GM04504 (cell line): ENCODE data around the gene SEL1L3.
"Not testable (repeated sequence)": the region's sequence is repeated elsewhere in the genome, so short reads cannot be mapped to it uniquely, and the experiment has no call there.

ENCODE experiments used
- DNase-seq: peaks from one replicate; pipeline ENCODE4 v3.0.0-alpha.2; 2012; ENCODE audit warnings: low read depth

SEL1L3 gene

GRCh38 chr4:25862411-25863346 is at the start of gene SEL1L3:
Gene SEL1L3, minus strand, starts transcription at chr4:25862988. Its CDS starts 152 bp downstream, at chr4:25862836.
- no peak for DNase-seq

DNA sequence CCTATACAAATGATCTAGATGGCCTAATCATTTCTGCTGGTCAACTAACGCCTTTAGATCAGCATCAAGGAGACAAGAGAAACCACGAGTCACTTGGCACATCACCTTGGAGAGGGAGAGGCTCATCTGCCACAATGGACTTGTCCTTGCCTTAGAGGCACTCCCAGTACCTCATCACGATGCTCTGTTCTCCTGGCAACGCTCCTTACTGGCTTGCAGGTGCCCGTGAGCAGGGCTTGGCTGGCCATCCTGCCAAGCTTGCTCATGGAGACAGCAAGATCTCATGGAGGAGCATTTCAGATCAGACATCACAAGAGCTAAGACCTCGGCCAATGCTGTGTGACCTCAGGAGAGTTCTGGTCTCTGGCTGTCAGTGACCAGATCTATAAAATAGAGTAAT is 48.6 kb upstream of the SEL1L3 start:
- no peak for DNase-seq

GRCh38 chr4:25908491-25908901 is 45.7 kb upstream of the SEL1L3 start:
- DNase-seq: peak; percentile 91

GRCh38 chr4:25906113-25906512 is 43.3 kb upstream of the SEL1L3 start:
- DNase-seq: not testable (repeated sequence)

GRCh38 chr4:25905371-25905770 is 42.6 kb upstream of the SEL1L3 start:
- no peak for DNase-seq

DNA sequence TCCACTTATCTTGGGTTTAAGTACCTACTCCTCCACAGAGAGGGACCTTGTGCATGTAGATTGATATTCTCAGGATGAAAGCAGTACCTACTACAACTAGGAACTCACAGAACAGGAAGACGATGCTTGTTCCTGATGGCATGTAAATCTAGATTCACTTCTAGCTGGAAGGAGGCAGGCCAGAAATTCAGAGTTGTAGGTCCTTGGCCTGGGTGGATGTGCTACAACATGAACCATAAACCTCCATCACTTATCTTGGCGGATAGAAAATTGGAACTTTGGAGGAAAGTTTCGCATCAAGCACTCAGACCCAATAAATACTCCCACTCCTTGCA is 41.9 kb upstream of the SEL1L3 start:
- no peak for DNase-seq

DNA sequence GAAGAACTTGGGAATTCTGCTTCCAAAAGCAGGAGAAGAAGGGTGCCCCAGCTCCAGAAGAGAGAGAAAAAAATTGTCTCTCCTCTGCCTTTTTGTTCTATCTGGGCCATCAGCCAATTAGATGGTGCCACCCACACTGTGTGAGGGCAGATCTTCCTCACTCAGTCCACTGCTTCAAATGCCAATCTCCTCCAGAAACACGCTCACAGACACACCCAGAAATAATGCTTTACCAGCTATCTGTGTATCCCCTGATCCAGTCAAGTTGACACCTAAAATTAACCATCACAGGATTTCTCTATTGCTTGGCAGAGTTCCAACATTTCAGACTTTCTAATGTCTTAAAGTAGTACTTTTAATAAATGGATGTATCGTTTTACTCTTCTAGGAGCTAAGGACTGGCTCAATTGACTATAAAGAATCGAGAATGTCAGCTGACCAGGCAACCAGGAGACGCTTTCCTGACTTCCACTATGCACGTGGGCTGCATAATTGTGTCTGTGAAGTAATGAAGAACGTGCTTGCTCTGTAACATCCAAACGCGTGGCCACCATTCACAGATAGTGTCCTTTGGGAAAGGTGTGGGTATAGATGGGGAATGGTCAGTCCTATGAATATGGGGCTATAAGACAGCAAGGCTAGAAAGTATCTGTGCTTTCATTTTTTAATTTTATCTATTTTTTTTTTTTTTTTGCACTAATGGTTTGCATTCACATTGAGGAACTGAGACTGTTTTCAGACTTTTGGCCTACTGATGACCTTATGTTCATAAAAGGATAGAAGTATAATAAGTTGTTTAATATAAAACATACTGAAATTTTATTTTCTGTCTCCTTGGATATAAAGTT is 41.3 kb upstream of the SEL1L3 start:
- no peak for DNase-seq

GRCh38 chr4:25901030-25901430 is 38.2 kb upstream of the SEL1L3 start:
- no peak for DNase-seq

DNA sequence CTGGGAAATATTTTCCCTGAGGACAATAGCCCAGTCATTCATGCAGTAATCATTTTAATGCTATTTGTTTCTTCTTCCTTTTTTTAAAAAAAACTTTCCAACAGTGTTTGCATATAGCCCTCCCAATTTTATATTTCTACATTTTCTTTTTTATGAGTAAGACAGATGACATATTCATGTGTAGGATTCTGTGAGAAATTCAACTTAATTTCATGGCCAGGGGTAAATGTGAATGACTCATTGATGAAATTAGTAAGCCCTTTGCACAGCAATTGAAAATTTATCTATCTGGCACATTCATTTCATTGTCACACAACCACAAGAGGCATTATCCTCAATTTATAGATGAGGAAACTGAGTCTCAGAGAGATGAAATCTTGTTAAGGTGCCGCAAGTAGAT is 37.5 kb upstream of the SEL1L3 start:
- no peak for DNase-seq

DNA sequence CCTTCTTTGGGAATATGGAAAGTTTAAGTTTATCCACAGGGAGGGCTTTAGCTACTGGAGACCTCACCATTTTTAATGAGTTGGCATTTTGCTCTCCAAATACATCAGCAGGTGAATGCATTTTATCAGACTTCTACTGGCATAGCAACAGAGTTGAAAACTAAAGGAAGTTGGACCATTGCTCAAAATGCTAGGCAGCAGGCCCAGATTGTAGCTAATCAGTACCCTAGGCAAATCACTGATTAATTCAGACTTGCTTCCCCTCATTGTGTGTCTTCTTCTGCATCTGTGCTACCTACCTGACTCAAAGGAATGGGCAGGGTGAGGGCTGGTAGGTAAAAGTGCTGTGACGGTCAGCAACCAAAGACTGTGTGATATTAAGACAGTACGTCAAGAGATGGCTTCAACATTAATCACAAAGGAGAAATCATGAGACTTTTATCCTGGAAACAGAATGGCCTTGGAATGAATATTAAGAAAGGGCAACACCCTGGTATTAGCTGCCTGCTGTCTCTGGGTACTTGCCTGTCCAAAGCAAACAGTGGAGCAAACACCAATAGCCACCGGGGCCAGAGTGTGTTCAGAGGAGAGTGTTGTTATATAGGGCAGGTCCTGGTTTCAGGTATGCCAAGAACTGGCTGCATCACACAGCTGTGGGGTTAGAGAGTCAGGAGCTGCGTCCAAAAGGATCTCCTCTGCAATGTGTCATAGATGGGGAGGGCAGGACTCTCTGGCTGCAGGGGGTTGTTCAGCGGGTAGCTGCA is 34.2 kb upstream of the SEL1L3 start:
- DNase-seq: no peak

DNA sequence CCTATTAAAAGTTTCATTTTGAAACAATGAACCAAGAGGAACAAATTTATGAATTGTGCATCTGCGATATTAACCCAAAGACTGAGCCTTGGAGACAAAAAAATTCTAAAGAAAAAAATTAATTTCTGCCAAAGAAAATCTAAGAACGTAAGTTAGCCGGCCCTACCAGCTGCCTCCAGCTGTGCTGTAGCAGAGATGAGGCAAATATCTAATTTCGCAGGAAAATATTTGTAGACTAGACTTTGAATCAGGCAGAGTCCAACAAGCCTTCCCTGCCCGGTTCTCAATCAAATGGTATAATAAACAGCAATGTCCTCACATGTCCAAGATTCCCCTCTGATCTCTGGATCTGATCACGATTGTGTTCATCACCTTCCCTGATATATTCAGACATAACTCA is 30.0 kb upstream of the SEL1L3 start:
- DNase-seq: no peak

DNA sequence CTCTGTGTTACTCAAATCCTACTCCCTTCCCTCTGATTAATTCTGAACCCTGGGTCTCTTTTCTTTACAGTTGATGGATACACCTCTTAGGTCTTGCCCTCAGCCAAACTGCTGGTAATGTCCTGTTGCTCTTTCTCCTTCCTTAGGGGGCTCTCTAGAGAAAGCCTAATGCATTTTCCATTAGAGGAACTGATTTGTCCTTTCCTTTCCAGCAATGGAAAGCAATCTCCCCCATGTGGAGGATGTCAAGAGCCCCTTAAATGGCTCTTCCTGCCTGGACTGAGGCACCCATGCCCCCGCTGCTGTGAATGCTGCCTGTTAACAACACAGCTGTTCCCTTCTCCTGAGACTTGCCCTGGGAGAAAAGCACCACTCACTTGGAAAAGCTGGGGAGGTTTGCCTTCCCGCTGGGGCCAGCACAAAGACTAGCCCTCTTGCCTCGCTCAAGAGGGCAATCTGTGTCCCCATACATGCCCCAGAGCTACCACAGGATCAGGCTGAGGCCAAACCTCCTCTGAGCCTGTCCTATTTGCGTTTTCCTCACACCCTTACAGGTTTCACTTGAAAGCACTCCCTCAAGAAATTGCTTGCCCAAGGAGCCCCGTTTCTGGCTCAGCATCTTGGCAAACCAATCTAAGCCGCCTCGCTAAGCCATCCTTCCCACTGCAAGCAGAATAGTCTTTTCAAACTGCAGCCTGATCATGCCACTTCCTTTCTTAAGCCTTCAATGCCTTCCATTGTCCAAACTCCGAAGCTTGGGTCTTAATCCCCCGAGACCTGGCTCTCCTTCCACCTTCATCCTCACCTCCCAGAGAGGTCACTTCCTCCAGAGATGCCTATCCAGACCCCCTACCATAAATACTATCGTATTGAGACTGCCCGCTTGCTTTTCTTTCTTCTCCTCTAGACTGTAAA is 28.0 kb upstream of the SEL1L3 start:
- DNase-seq: no peak

DNA sequence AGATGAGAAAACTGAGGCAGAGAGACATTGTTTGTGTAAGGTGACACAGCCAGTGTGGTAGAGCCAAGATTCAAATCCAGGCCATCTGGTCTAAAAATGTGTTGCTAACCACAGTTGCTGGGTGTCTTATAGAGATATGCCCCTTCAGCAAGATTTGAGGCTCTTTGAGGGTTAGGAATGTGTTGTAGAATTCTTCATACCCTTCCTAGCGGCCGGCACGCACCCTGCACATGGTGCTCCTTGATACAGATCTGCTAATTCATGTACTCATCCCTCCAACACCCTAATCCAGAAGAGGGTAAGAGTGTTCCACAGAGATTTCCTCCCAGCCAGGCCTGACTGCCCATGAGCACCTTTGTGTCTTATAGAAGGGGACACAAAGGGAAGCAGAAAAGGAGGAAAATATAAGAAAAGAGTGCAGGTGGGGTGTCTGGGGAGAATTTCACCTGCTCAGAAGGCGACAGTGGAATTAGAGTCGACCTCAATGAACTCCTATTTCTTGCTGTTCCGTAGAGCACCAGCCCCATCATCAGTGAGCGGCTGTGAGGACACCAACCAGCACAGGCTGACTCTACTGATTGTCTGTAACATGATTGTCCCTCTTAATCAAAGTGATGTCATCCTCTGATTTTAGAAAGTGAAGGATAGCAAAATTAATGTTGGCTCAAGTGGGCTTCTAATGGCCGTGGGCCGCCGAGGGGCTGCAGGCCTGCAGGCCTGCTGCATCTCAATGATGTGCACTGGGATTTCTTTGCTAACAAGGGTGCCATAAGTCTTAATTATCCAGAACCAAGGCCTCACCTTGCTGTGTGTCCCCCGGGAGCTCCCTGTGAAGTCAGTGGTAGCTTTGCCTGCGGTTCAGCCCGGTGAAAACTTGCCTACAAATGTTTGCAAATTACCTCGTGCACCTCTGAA is 27.1 kb upstream of the SEL1L3 start:
- DNase-seq: no peak

- no peak for DNase-seq
Observed at GRCh38 chr4:25888781-25889180, 26.0 kb upstream of the SEL1L3 start.

DNA sequence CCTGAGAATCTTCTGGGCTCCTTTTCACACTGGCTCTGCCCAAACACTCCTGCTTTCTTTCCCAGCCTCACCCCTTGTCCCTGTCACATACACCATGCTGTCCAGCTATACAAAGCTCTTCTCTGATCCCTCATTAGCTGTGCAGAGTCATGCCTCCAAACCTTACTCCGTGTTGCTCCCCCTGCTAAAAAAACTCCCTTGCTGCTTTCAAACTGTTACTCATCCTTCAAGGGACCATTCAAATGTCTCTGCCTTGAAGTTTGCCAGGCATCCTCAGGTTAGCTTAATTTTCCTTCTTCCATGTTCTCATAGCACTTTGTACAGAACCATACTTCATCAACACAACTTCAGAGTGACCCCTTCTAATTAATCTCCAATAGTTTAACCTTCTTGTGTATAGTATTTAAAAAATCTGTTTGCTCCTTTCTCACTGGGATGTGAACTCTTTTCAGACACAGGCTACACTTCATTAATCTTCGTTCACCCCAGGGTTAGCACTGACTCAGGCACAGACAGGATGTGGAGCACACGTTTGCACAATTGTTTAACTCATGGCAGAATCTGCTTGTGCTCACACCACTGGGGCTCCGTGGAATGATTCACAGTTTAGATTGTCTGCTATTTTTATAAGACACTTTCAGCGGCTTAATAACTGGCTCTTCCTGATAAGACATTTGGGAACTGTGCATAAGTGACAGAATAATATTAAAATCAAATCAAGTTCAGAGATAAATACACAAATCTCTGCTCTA is 21.4 kb upstream of the SEL1L3 start:
- peak; percentile 22 for DNase-seq

DNA sequence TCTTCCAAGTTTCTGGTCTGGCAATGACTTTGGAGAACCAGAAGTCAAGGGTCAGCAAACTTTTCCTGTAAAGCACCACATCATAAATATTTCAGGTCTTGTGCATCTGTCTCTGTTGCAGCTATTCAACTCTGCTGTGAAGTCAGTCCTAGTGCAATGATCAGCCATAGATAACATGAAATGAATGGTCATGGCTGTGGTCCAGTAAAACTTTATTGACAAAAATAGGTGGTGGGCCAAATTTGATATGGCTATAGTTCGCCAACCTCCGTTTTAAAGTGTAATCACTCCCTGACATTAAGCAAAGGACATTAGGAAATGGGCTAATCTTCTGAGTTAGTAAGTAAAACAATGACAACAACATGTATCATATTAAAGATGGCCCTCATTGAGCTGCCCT is 20.8 kb upstream of the SEL1L3 start:
- no peak for DNase-seq

- DNase-seq: no peak
Observed at GRCh38 chr4:25882226-25882625, 19.4 kb upstream of the SEL1L3 start.

DNA sequence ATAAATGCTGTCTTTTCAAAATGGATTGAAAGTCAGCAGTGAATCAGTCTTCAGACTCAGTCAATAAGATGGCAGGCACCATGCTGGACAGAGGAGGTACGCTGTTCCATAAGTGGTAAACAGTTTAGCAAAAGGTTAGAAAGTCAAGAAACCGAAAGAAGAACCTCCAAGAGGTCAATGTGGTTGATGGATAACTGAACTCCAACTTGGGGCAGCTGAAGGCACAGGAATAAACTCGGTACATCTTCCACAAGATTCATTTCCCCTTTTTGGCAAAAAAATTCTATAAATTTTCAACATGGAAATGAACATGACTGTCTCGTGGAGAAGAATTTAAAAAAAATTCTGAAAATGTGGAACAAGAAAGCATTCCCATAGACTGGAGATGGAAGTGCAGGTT is 18.4 kb upstream of the SEL1L3 start:
- DNase-seq: no peak

GRCh38 chr4:25879991-25880651 is 17.3 kb upstream of the SEL1L3 start:
- DNase-seq: no peak
